Endothelial cell of umbilical vein (primary cell): ENCODE data around the gene SHISA9. TPM values are rescaled to one million over a fixed set of nuclear protein-coding genes. Genes with fewer than 3 reads are reported as not detected.

Experiments
- BruUV-seq: library from RNA; stranded (reverse); fragments of 400-500 nt; replicated peaks from 2 replicates; lab custom pipeline; 2021; lab: Mats Ljungman, UMichigan
- CTCF ChIA-PET: fragments of 300-600, 350-600 bp; sonication (Branson Sonifier 250); formaldehyde crosslinking; loops from one replicate; lab custom pipeline; 2021; ENCODE audit warnings: antibody characterized with exemption, inconsistent platforms; lab: Charles Lee
- POLR2A ChIA-PET: fragments of 300-600, 350-600 bp; sonication (Branson Sonifier 250); formaldehyde crosslinking; loops from one replicate; lab custom pipeline; 2021; ENCODE audit warnings: antibody characterized with exemption, inconsistent platforms; lab: Charles Lee
- DNase-seq: peaks from one replicate; pipeline ENCODE4 v3.0.0-alpha.2; 2011; ENCODE audit warnings: low read depth, low spot score
- FAIRE-seq: peaks from 2 replicates; lab custom pipeline; 2011; peaks lifted over from hg19 to GRCh38; lab: Jason Lieb, UNC
- H2AFZ ChIP-seq: 2 replicates; pipeline ENCODE4 v1.6.0; 2012; ENCODE audit warnings: low read depth, low read length, control low read depth, inconsistent platforms
- H3K27ac ChIP-seq: 2 replicates; pipeline ENCODE4 v1.5.1; 2011; ENCODE audit warnings: low read depth, mild to moderate bottlenecking, control low read depth, low read length, moderate library complexity; ENCODE audit not compliant: insufficient read depth
- H3K27me3 ChIP-seq, 2 experiments: 2 replicates each; pipeline versions ENCODE4 v1.6.0 to v1.6.1; 2011; ENCODE audit warnings: low read length in 2 of 2, mixed read lengths in 1 of 2; ENCODE audit not compliant: control insufficient read depth in 2 of 2, insufficient read depth in 2 of 2
- H3K36me3 ChIP-seq, 2 experiments: 2 replicates in 1 of 2; 3 replicates in 1 of 2; pipeline ENCODE4 v1.5.1; 2011; ENCODE audit warnings: low read length in 2 of 2, mild to moderate bottlenecking in 1 of 2, moderate library complexity in 1 of 2; ENCODE audit not compliant: control insufficient read depth in 2 of 2, insufficient read depth in 2 of 2; ENCODE audit errors: extremely low read depth in 1 of 2
- H3K4me1 ChIP-seq: 3 replicates; pipeline ENCODE4 v1.5.1; 2011; ENCODE audit warnings: mild to moderate bottlenecking, low read length; ENCODE audit not compliant: control insufficient read depth, insufficient read depth; ENCODE audit errors: extremely low read depth
- H3K4me2 ChIP-seq: 2 replicates; pipeline ENCODE4 v1.6.1; 2011; ENCODE audit warnings: low read length, control low read depth, mixed read lengths; ENCODE audit not compliant: insufficient read depth
- H3K4me3 ChIP-seq, 3 experiments: fragments of 200-600 bp in 1 of 3; sonication (generic), shearing (Covaris generic) in 1 of 3; replicated peaks in 1 of 3; 2 replicates each; pipeline ENCODE4 v1.5.1; 2011 to 2016; ENCODE audit warnings: control low read depth in 3 of 3, low read length in 3 of 3, mild to moderate bottlenecking in 2 of 3, inconsistent platforms in 1 of 3, low read depth in 1 of 3, moderate library complexity in 1 of 3; ENCODE audit not compliant: insufficient read depth in 1 of 3
- H3K79me2 ChIP-seq: 2 replicates; pipeline ENCODE4 v1.6.0; 2012; ENCODE audit warnings: low read length, inconsistent platforms; ENCODE audit not compliant: control insufficient read depth, insufficient read depth
- H3K9ac ChIP-seq: replicated peaks from 2 replicates; pipeline ENCODE3; 2011; ENCODE audit warnings: low read length, control low read depth; ENCODE audit not compliant: insufficient read depth; ENCODE audit errors: extremely low read depth
- H3K9me1 ChIP-seq: replicated peaks from 3 replicates; pipeline ENCODE4 v1.6.0; 2011; ENCODE audit warnings: mild to moderate bottlenecking, low read length; ENCODE audit not compliant: control insufficient read depth, insufficient read depth; ENCODE audit errors: extremely low read depth
- H3K9me3 ChIP-seq: replicated peaks from 2 replicates; pipeline ENCODE4 v1.5.1; 2012; ENCODE audit warnings: low read length, inconsistent platforms; ENCODE audit not compliant: control insufficient read depth, insufficient read depth
- H4K20me1 ChIP-seq: replicated peaks from 2 replicates; pipeline ENCODE3; 2011; ENCODE audit warnings: mild to moderate bottlenecking, low read length; ENCODE audit not compliant: control insufficient read depth, insufficient read depth; ENCODE audit errors: extremely low read depth
- CTCF ChIP-seq, 2 donors: IDR thresholded peaks; 1 replicate in 1 of 2; 2 replicates in 1 of 2; pipeline ENCODE4 v1.5.1; 2011; ENCODE audit warnings: low read length in 2 of 2, mild to moderate bottlenecking in 2 of 2, moderate library complexity in 2 of 2, control low read depth in 1 of 2, inconsistent platforms in 1 of 2, low read depth in 1 of 2; ENCODE audit not compliant: insufficient read depth in 1 of 2; ENCODE audit errors: extremely low read depth in 1 of 2
- EZH2 ChIP-seq: IDR thresholded peaks from 2 replicates; pipeline ENCODE4 v1.6.1; 2012; ENCODE audit warnings: borderline replicate concordance, low read depth, mild to moderate bottlenecking, moderate library complexity, low read length, inconsistent platforms; ENCODE audit not compliant: severe bottlenecking
- FOS ChIP-seq: IDR thresholded peaks from 2 replicates; pipeline ENCODE4 v1.6.1; 2011; ENCODE audit warnings: mild to moderate bottlenecking, low read length, moderate library complexity, borderline replicate concordance; ENCODE audit not compliant: insufficient read depth
- GATA2 ChIP-seq: IDR thresholded peaks from 2 replicates; pipeline ENCODE4 v1.7.0; 2011; ENCODE audit warnings: low read depth, mild to moderate bottlenecking, moderate library complexity, mixed read lengths, low read length; ENCODE audit not compliant: insufficient read length, insufficient read depth
- JUN ChIP-seq: IDR thresholded peaks from 2 replicates; pipeline ENCODE4 v1.6.1; 2011; ENCODE audit warnings: borderline replicate concordance, low read depth; ENCODE audit not compliant: insufficient read length, insufficient read depth
- MAX ChIP-seq: IDR thresholded peaks from 2 replicates; pipeline ENCODE4 v1.6.1; 2011; ENCODE audit not compliant: insufficient read depth, insufficient read length
- MYC ChIP-seq: IDR thresholded peaks from one replicate; pipeline ENCODE4 v1.6.1; 2011; ENCODE audit warnings: mild to moderate bottlenecking, low read depth, low read length
- POLR2A ChIP-seq: IDR thresholded peaks from 2 replicates; pipeline ENCODE4 v1.6.1; 2012; ENCODE audit warnings: low read depth, mild to moderate bottlenecking, control low read depth, low read length
- POLR2AphosphoS5 ChIP-seq: IDR thresholded peaks from 2 replicates; pipeline ENCODE4 v1.6.1; 2012; ENCODE audit warnings: low read depth, mild to moderate bottlenecking, control low read depth, low read length, moderate library complexity; ENCODE audit not compliant: insufficient read depth
- dilution Hi-C: fragments of 300-500 bp; cut with MboI; formaldehyde crosslinking; loops from one replicate; pipeline ENCODE4 v1.15.0; 2019; ENCODE audit warnings: low sequenced_read_pairs; ENCODE audit not compliant: extremely low pct_ligation_motif_present
- intact Hi-C: fragments of 100-400 bp; cut with micrococcal nuclease; formaldehyde crosslinking; loops from one replicate; pipeline ENCODE4 v1.10.0; 2022
- polyA plus RNA-seq, 4 experiments: library from polyadenylated mRNA; depleted of rRNA in 3 of 4; stranded (reverse) in 3 of 4; unstranded in 1 of 4; fragments of >200 nt; gene quantifications; 2 replicates each; pipeline versions ENCODE4 v1.2.1 to v1.2.3, GENCODE V29; 2011 to 2012; ENCODE audit warnings: missing spikeins in 1 of 4
- total RNA-seq: library from RNA; stranded (reverse); gene quantifications from 2 replicates; pipeline ENCODE4 v1.2.3, GENCODE V29; 2021

Gene SHISA9
- total and polyA plus RNA-seq, 2 donors (not counting 3 experiments of a cell fraction or from before 2014, with no cell fraction given), result not detected

- no peaks in the 10 kb centered on the region for H3K79me2 ChIP-seq
- H3K36me3 ChIP-seq, result no peaks in the 10 kb centered on the region
- no TSS peak for BruUV-seq
- no peak overlapping the region for H2AFZ ChIP-seq
- no peaks in the 10 kb centered on the region for H3K9me3 ChIP-seq
- H4K20me1 ChIP-seq, result no peaks in the 10 kb centered on the region
- H3K27me3 ChIP-seq, result no peaks in the 10 kb centered on the region
- no peaks in the 10 kb centered on the region for H3K9me1 ChIP-seq
- ChIA-PET POLR2A (no interaction called here), CTCF (no interaction called here)
- no peak overlapping the region for H3K4me3 ChIP-seq
- no peak overlapping the region for H3K27ac ChIP-seq
- DNase-seq (no peak), FAIRE-seq (no peak)
- TF ChIP-seq FOS, result no peak
- no peak for TF ChIP-seq CTCF (IDR thresholded peaks at IDR 0.05; ENCODE audit: extremely low read depth in 1 of 2, insufficient read depth in 1 of 2, low read depth in 1 of 2, low read length in 2 of 2)
- no peak for TF ChIP-seq POLR2AphosphoS5
- H3K4me1 ChIP-seq, result no peaks in the 10 kb centered on the region
- no peak overlapping the region for H3K4me2 ChIP-seq
- H3K9ac ChIP-seq, result no peak overlapping the region
- intact Hi-C loops (no loop called here), dilution Hi-C loops (no loop called here)
These were observed 120.6 kb downstream of the SHISA9 start for GRCh38 chr16:13021996-13022395.

- Histone ChIP-seq H3K9me1 (no peaks in the 10 kb centered on the region), H3K4me2 (no peak overlapping the region), H3K36me3 (no peaks in the 10 kb centered on the region), H3K4me1 (no peaks in the 10 kb centered on the region), H3K79me2 (no peaks in the 10 kb centered on the region), H3K9me3 (no peaks in the 10 kb centered on the region), H3K9ac (no peak overlapping the region), H4K20me1 (no peaks in the 10 kb centered on the region), H2AFZ (no peak overlapping the region), H3K27me3 (no peaks in the 10 kb centered on the region), H3K27ac (no peak overlapping the region), H3K4me3 (no peak overlapping the region)
- FAIRE-seq (no peak), DNase-seq (no peak)
- intact Hi-C loops, result no loop called here
- CTCF ChIA-PET, result no interaction called here
- POLR2A ChIA-PET, result no interaction called here
- BruUV-seq, result no TSS peak
- TF ChIP-seq CTCF (IDR thresholded peaks at IDR 0.05; ENCODE audit: extremely low read depth in 1 of 2, insufficient read depth in 1 of 2, low read depth in 1 of 2, low read length in 2 of 2), result no peak
- TF ChIP-seq GATA2, result no peak
- TF ChIP-seq POLR2A, result no peak
- no peak for TF ChIP-seq JUN
- no peak for TF ChIP-seq MYC
- no peak for TF ChIP-seq EZH2
- TF ChIP-seq FOS, result no peak
- TF ChIP-seq POLR2AphosphoS5, result no peak
- no peak for TF ChIP-seq MAX
- dilution Hi-C loops, result no loop called here
These were observed 128.4 kb downstream of the SHISA9 start for GRCh38 chr16:13029786-13030185.
